ENCODE results near the gene PLCB2.
A peak's percentile ranks its signal among the peaks of the same experiment; 100 is the strongest.

PLCB2 gene

DNA sequence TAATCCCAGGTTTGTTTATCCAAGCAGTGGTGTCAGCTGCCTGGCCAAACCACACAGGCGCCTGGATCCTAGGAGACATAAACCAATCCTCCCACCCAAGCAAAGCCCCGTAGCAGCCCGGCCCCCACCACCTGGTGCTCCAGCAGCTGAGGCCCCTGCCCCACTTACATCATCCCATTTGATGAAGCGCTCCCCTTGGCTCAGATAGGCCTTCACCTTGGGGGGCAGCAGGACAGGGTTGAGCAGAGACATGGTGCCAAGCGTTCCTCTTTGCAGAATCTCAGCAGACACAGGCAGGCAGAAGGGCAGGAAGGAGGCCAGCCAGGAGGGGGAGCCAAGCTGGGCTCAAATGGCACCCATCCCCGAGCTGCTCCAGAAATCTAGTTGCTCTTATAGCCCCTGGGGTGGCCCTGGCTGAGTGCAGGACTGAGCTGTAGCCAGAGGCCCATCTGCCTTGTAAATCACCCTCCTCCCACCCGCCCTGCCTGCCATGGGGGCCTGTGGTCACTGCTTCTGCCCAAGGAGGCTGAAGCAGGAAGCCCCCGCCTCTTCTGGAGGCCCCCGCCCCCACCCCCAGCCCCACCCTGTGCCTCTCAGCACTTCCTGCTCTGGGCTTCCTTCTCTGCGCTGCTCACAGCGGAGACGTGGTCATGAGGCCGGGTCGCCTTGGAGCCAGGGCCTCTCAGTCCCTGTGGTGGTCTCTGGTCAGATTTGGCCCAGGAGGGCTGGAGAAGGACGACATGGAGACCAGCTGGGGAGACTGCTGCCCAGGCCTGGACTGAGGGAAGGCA, at the start of gene PLCB2:
Gene PLCB2 (minus strand): TSS at position 515 of the 791 bp plus-strand sequence. CDS start 263 bp downstream, at position 252.
- peak; percentile 65 to 87 for DNase-seq

DNA sequence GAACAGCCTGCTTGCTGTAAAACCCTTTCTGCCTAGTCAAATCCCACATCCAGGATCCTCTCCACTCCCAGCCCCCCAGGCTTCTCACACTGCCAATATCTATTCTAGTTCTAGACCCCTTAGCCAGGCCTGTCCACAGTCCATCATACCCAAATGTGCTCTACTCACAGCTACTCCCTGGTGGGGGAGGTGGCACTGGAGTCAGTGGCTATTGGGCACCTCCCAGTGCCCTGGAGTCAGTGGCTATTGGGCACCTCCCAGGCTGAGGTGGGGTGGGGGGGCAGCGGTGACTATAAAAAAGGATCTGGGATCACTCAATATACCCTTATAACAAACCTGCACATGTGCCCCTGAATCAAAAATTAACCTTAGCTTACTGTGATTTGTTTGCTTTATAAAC, 49.5 kb upstream of the PLCB2 start:
- no peak for DNase-seq

DNA sequence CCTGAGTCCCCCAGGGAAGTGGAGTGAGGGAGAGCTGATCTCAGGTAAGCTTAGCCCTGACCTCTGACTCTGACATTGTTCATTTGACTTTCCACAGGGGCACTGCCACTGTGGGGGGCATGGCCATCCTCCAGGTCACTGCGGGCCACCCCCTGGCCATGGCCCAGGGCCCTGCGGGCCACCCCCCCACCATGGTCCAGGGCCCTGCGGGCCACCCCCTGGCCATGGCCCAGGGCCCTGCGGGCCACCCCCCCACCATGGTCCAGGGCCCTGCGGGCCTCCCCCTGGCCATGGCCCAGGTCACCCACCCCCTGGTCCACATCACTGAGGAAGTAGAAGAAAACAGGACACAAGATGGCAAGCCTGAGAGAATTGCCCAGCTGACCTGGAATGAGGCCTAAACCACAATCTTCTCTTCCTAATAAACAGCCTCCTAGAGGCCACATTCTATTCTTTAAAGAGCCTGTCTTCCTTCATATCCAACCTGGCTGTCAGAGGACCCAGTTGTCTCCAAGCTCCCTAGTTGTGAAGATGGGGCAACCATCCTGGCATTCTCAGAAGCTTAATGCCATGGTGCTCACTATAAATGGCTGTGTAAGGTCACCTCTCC, 48.3 kb upstream of the PLCB2 start:
- no peak for DNase-seq

GRCh38 chr15:40354408-40355171, 46.9 kb upstream of the PLCB2 start:
- peak; percentile 61 to 70 for DNase-seq

- DNase-seq = no peak
Measured at GRCh38 chr15:40353697-40354096, 46.0 kb upstream of the PLCB2 start.

DNA sequence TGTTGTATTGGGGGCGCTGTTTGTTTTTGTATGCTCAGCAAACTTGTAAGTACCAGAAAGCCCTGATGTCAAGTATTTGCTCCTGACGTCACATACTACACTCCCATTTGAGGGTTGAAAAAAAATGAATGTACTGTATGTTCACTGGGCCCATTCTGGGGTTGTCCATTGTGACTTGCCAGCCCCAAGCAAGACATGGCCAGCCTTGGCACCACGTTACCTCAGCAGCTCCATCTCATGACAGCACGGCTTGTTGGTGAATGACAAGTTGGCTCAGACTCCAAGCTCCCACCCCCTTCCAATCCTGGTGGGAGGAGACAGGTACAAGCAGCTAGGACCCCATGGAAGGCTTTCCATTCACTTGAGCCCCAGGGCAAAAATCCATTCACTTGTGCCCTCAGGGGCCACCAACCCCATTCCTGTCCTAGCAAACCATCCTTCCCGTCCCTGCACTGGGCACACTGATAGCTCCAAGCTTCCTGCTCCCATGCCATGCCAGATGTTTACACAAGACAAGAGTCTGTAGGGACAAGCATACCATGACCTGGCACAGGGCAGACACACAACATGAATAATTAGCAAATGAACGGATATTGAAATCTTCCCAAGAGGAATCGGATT, 44.7 kb upstream of the PLCB2 start:
- no peak for DNase-seq

DNA sequence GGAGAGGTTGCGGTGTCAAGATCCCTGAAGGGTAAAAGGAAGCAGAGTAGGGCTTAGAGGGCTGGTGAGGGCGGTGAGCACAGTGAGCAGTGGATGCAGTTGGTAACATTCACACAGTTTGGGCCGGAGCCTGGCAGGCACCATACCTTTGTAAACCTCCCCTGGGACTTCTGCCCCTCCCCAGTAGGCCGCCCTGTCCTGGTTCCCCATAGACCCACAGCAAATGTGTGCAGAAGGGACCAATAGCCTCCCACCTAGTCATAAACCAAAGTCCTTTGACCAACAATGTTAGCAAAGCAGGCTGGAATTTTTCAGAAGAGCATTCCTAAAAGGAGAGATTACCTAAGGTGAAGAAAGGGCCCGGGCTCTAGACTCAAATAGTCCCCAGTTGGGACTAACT, 41.4 kb upstream of the PLCB2 start:
- no peak for DNase-seq

DNA sequence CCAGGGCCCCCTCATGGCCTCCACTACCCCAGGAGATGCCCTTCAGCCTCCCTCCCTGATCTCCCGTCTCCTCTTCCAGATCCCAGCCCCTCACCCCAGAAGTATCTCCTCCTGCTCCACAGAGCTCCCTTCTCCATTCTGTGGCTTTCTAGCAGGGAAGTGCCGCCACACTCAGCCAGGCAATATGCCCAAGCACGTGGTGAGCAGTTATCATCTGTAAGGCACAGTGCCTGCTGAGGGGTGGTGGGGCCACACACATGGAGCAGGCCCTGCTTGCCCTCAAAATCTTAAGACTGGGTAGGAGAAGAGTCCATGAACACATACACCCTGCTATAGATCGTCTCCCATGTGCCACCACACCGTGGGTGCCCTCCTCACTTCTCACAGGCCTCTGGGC, 40.7 kb upstream of the PLCB2 start:
- DNase-seq = no peak

DNA sequence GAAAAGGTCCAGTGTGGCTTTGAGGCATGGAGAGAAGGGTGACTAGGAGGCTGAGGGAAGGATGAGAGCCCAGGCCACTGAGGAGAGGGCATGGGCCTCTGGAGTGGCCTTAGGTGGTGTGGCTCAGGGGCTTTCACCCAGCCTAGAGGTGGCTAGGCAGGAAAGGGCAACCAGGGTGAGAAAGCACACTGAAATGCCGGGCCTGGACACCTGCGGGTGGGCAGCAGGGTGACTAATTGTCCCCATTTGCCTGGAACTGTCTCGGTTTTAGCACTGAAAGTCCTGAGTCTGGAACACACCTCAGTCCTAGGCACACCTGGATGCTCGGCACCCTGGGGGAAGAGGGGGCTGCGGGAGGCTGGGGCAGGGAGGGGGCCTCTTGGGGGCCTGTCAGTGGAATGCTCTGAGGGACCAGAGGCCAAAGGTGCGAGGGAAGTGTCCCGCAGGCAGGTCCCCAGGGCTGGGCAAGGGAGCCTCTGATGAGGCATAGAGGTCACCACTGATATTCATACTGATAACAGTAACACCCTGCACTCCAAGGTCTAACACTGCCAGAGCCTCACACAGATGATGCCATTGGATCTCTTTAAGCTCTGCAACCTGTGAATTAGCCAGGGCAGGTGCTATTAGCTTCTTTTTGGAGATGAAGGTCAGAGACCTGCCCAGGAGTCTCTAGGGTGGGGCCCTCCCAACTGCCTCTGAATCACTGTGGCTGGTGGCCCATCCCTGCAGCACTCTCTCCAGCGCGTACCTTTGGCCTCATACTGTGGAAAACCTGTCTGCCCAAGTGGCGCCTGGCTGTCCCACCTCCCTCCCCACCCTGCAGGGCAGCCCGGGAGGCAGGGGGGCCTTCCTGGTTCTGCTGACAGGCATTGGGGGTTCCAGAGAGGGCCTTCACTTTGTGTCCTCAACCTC, 40.1 kb upstream of the PLCB2 start:
- no peak for DNase-seq

DNA sequence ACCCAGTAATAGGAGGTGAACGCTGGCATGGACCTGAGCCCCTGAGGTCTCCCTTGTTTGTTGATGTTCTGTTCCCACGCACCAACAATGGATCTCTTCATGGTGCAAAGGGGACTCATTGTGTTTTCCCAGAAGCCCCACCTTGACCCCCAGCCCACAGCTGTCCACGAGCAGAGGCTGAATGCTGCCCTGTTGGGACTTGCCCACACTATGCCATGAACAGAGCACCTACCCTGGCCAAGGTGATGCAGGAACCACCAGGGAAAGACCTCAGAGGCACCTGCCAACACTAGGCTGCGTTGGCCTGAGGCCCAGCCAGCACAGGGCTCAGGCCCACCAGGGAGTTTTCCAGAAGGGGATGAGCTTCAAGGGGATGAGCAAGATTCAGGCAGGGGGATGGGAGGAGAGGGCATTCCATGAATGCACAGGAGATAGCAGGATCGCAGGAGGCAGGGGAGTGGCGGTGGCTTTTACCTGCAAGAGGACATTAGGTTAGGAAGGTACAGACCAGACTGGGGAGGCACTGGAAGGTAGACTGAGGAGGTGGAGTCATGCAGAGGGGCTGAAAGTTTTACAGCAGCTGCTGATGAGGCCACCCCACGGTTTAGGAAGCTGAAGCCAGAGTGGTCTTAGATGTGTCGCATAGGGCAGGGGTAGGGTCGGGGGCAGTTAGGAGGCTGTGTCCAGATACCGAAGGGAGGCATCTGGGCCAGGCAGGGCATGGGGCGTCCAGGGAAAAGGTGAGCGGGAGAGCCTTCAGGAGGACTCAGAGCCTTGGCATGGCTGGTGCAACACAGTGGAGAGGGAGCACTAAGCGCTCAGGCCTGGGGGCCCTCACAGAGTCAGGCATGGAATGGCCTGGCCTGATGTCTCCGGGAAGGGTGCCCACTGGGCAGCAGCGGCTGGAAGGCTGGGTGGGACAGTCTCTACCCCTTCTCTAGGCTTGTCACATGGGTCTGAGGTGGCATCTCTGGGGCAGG, 39.1 kb upstream of the PLCB2 start:
- no peak for DNase-seq

GRCh38 chr15:40345867-40346578, 38.3 kb upstream of the PLCB2 start:
- DNase-seq = no peak

DNA sequence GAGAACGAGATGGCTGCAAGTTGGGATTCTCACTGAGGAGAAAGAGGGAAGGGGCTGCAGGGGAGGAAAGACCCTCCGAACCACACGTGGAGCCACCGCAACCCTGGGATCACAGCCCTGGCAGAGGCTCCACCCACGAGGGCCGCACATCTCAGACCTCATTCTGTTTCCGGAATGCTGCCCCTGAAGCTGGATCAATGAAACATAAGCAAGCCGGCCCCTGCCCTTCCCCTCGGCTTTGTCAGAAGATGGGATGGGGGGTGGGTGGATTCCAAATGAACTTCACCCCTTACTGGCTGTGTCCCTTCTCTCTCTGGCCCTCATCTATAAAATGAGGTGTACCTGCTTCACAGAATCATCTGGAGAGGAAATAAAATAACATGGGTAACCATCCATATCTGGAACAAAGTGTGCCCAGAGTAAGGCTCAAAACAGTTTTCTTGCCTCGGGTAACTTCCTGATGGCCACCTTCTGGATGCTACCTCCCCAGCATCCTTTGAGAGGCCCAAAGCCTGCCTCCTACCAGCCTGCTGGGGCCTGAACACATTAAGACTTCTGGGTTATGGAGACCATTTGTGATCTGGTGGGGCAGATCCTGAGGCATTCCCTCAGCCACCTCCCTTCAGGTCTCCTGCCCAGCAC, 37.6 kb upstream of the PLCB2 start:
- DNase-seq = no peak

GRCh38 chr15:40344631-40345120, 36.9 kb upstream of the PLCB2 start:
- peak; percentile 60 to 63 for DNase-seq

DNA sequence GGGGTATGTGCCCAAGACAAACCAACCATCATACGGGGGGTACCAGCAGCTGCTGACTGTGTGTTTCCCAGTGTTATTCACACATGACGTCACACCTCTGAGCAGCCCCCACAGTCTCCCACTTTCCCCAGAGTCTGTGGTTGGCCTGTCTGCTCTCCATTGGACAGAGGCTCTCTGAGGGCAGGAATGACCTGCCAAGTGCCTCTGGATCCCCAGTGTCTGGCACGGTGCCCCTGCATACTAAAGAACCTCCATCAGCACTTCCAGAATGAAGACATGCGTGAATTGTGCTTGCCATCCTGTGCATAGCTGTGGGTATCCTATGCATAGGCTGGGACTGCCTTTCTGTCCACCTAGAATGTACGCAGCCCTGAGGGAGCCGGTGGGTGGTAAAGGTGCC, 36.5 kb upstream of the PLCB2 start:
- DNase-seq = no peak

GRCh38 chr15:40343512-40343911, 35.8 kb upstream of the PLCB2 start:
- no peak for DNase-seq

DNA sequence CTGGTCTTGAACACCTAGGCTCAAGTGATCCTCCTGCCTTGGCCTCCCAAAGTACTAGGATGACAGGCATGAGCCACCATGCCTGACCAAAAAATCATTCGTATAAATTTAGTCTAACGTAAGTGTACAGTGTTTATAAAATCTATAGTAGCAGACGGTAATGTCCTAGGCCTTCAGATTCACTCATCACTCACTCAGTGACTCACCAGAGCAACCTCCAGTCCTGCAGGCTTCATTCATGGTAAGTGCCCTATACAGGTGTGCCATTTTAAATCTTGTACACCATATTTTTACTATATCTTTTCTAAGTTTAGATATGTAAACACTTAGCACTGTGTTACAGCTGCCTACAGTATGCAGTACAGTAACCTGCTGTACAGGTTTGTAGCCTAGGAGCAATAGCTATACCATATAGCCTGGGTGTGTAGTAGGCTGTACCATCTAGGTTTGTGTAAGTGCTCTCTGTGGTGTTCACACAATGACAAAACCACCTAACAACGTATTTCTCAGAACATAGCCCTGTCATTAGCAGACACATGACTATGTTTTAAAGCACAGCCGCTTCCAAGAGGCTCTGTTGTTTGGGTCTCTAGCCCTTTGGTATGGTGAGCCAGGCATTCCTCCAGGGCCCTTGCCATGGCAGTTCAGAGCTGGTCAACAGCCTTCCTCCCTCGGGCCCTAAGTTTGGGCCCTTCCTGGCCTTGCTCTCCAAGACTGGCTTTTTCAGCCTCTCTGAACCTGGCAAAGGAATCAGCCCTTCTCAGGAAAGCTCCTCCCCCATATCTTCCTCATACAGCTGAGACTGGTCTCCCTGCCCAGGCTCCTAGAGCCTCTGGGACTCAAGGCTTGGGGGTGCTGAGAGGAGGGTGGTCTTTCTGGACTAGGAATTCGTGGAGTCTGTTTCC, 34.9 kb upstream of the PLCB2 start:
- no peak for DNase-seq

DNA sequence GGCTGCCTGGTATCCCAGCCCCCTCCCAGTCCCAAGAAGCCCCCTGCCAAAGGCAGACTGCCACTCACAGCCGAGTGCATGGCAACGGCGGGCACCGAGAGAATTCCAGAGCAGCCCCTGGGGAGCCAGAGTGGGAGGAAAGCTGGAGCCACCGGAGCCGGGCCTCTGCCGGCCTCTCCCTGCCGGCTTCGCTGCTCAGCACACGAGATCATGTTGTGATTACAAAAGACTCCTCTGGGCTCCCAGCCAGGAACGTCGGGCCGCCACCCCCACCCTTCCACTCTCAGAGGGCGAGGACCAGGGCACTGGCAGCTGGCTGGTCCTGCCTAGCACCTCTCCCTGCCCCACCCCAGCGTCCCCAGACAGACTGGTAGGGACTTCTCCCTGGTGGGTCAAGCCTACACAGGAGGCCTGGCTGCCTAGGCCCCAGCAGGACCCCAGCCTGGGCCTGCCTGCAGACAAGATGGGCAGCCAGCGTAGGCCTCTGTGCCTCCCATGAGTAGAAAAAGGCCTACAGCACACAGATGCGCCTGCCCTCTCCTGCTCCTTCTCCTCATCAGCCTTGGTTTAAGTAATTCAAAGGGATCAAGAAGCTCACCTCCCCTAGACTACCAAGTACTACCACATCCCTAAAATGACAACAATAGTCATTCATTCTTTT, 33.1 kb upstream of the PLCB2 start, which contains the start of gene CCDC9B:
Gene CCDC9B (minus strand): TSS at position 200 of the 661 bp plus-strand sequence. CDS start 120 bp downstream, at position 80.
- DNase-seq = peak; percentile 88 to 89
